Chondrocyte (in vitro differentiated cells): ENCODE results near the gene SYMPK. TPM values are rescaled to one million over a fixed set of nuclear protein-coding genes. Genes with fewer than 3 reads are reported as not detected.

ENCODE experiments used
- DNase-seq: peaks from one replicate; pipeline ENCODE4 v3.0.0; 2021; ENCODE audit warnings: mixed read lengths, low spot score
- H3K27ac Mint-ChIP-seq: one replicate; pipeline ENCODE4 v1.8.0; 2021; ENCODE audit warnings: mild to moderate bottlenecking, moderate library complexity, mixed read lengths; ENCODE audit not compliant: unreplicated experiment
- H3K27me3 Mint-ChIP-seq: 2 replicates; pipeline ENCODE4 v1.8.0; 2021; ENCODE audit warnings: low read depth, mixed read lengths
- H3K36me3 Mint-ChIP-seq: 2 replicates; pipeline ENCODE4 v1.8.0; 2021; ENCODE audit warnings: low read depth, mixed read lengths
- H3K4me1 Mint-ChIP-seq: 2 replicates; pipeline ENCODE4 v1.8.0; 2021; ENCODE audit warnings: low read depth, mild to moderate bottlenecking, mixed read lengths
- H3K4me3 Mint-ChIP-seq: one replicate; pipeline ENCODE4 v1.8.0; 2021; ENCODE audit warnings: mild to moderate bottlenecking, moderate library complexity, mixed read lengths; ENCODE audit not compliant: unreplicated experiment
- H3K9me3 Mint-ChIP-seq: 2 replicates; pipeline ENCODE4 v1.8.0; 2021; ENCODE audit warnings: low read depth, mixed read lengths
- CTCF ChIP-seq: fragments of 200-600 bp; sonication (generic); IDR thresholded peaks from 2 replicates; pipeline ENCODE4 v1.5.0; 2021; ENCODE audit warnings: antibody characterized with exemption, mild to moderate bottlenecking, moderate library complexity
- total RNA-seq: library from RNA; stranded (reverse); gene quantifications from 3 replicates; pipeline ENCODE4 v1.2.1, GENCODE V29; 2021

Gene SYMPK
- total RNA-seq, 1 donor from 2014 or later = 56.5 TPM

GRCh38 chr19:45785097-45785496, 77.8 kb downstream of the SYMPK start:
- TF ChIP-seq CTCF = no peak
- Mint-ChIP-seq H3K9me3 (no peaks in the 10 kb centered on the region), H3K27ac (peak overlapping the region; percentile 54), H3K36me3 (peaks cover 23% of the 10 kb centered on the region), H3K27me3 (no peaks in the 10 kb centered on the region), H3K4me1 (peaks cover 35% of the 10 kb centered on the region), H3K4me3 (no peak overlapping the region)
- DNase-seq = no peak

GRCh38 chr19:45784096-45784495, 78.9 kb downstream of the SYMPK start:
- no peaks in the 10 kb centered on the region for H3K9me3 Mint-ChIP-seq
- H3K27ac Mint-ChIP-seq = peak overlapping the region; percentile 97
- H3K36me3 Mint-ChIP-seq = peaks cover 22% of the 10 kb centered on the region
- no peak for TF ChIP-seq CTCF
- H3K4me3 Mint-ChIP-seq = no peak overlapping the region
- no peak for DNase-seq
- H3K4me1 Mint-ChIP-seq = peaks cover 45% of the 10 kb centered on the region
- no peaks in the 10 kb centered on the region for H3K27me3 Mint-ChIP-seq

GRCh38 chr19:45782820-45783785, 79.8 kb downstream of the SYMPK start:
- DNase-seq = no peak
- TF ChIP-seq CTCF = peak; percentile 55
- H3K4me3 Mint-ChIP-seq = peak overlapping the region; percentile 88
- H3K27me3 Mint-ChIP-seq = no peaks in the 10 kb centered on the region
- H3K9me3 Mint-ChIP-seq = no peaks in the 10 kb centered on the region
- H3K36me3 Mint-ChIP-seq = peaks cover 21% of the 10 kb centered on the region
- peaks cover 47% of the 10 kb centered on the region for H3K4me1 Mint-ChIP-seq
- peak overlapping the region; percentile 97 for H3K27ac Mint-ChIP-seq

GRCh38 chr19:45782162-45782691, 80.7 kb downstream of the SYMPK start, which contains the start of gene DMPK:
Gene DMPK (minus strand): TSS chr19:45782490. CDS start chr19:45782352, 138 bp downstream.
- Mint-ChIP-seq H3K4me3 (peak within 1 kb of the TSS; percentile 88), H3K4me1 (peaks cover 47% of the 10 kb centered on the region), H3K36me3 (peaks cover 21% of the 10 kb centered on the region), H3K9me3 (no peaks in the 10 kb centered on the region), H3K27ac (peak within 1 kb of the TSS; percentile 97), H3K27me3 (no peaks in the 10 kb centered on the region)
- no peak for TF ChIP-seq CTCF
- no peak for DNase-seq
